Activated CD8-positive, alpha-beta T cell treated with anti-CD3 and anti-CD28 coated beads, Interleukin-2, amount 10 ng/mL, durations not matched to agents 7 days and 5 days (primary cell): Measurements from ENCODE around the gene HOMER3. TPM values are rescaled to one million over a fixed set of nuclear protein-coding genes. Genes with fewer than 3 reads are reported as not detected.
"Not testable (repeated sequence)": the region's sequence is repeated elsewhere in the genome, so short reads cannot be mapped to it uniquely, and the experiment has no call there.

Experiments
- ATAC-seq: fragments of 150-1000 bp; cut with Tn5 transposase; one replicate; pipeline ENCODE4 v1.10.0; 2021; ENCODE audit warnings: moderate library complexity
- CTCF ChIA-PET: fragments of 350-600 bp; sonication (Branson Sonifier 250); formaldehyde crosslinking; loops from one replicate; lab custom pipeline; 2021; ENCODE audit warnings: antibody characterized with exemption; lab: Charles Lee
- POLR2A ChIA-PET: fragments of 350-600 bp; sonication (Branson Sonifier 250); formaldehyde crosslinking; loops from one replicate; lab custom pipeline; 2021; ENCODE audit warnings: antibody characterized with exemption; lab: Charles Lee
- DNase-seq: peaks from one replicate; pipeline ENCODE4 v3.0.0-alpha.2; 2020
- H3K27ac Mint-ChIP-seq: one replicate; pipeline ENCODE4 v1.8.0; 2021; ENCODE audit warnings: mild to moderate bottlenecking, mixed read lengths
- H3K27me3 Mint-ChIP-seq: one replicate; pipeline ENCODE4 v1.8.0; 2021; ENCODE audit warnings: low read depth, mixed read lengths
- H3K36me3 Mint-ChIP-seq: one replicate; pipeline ENCODE4 v1.8.0; 2021; ENCODE audit warnings: low read depth, mixed read lengths
- H3K4me1 Mint-ChIP-seq: one replicate; pipeline ENCODE4 v1.8.0; 2021; ENCODE audit warnings: low read depth, mixed read lengths
- H3K4me3 Mint-ChIP-seq: one replicate; pipeline ENCODE4 v1.8.0; 2021; ENCODE audit warnings: mild to moderate bottlenecking, mixed read lengths
- H3K9me3 Mint-ChIP-seq: one replicate; pipeline ENCODE4 v1.8.0; 2022; ENCODE audit warnings: mixed read lengths; ENCODE audit not compliant: insufficient read depth
- total RNA-seq, 2 experiments: library from RNA; stranded (reverse); gene quantifications; one replicate each; pipeline ENCODE4 v1.2.3, GENCODE V29; 2021

HOMER3 gene
- total RNA-seq, 2 experiments from 2014 or later, result not detected

DNA sequence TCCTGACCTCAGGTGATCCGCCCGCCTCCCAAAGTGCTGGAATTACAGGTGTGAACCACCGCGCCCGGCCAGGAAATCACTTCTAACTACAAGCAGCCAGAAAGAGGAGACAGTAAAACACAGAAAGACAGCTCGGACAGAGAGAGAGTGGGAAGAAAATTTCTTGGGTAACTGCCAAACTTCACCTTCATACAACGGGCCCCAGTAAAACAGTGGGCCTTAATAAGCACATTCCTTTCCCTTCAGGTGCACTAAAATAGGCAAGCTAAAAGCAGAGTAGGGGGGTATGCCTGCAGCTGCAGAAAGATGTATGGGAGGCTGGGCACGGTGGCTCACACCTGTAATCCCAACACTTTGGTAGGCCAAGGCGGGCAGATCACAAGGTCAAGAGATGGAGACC, 23.4 kb downstream of the HOMER3 start:
- Mint-ChIP-seq H3K4me3 (peak overlapping the region; percentile 64), H3K36me3 (peaks cover 25% of the 10 kb centered on the region), H3K4me1 (peaks cover 29% of the 10 kb centered on the region), H3K27ac (peak overlapping the region; percentile 44)
- DNase-seq, POLR2A ChIA-PET, H3K27me3 Mint-ChIP-seq, ATAC-seq, H3K9me3 Mint-ChIP-seq: not testable (repeated sequence)
- CTCF ChIA-PET, result interaction anchor here (1.5 kb wide), 1 partner anchor 71 kb away, joined by 4 read pairs; no protein-coding TSS in a partner anchor

- H3K27ac Mint-ChIP-seq, result peak overlapping the region; percentile 15
- peaks cover 21% of the 10 kb centered on the region for H3K36me3 Mint-ChIP-seq
Measured at GRCh38 chr19:18915639-18916038, 25.4 kb downstream of the HOMER3 start.

GRCh38 chr19:18913466-18913865, 27.6 kb downstream of the HOMER3 start:
- Mint-ChIP-seq H3K27me3 (no peaks in the 10 kb centered on the region), H3K27ac (no peak overlapping the region), H3K4me3 (no peak overlapping the region), H3K36me3 (peaks cover 25% of the 10 kb centered on the region), H3K9me3 (no peaks in the 10 kb centered on the region), H3K4me1 (peaks cover 12% of the 10 kb centered on the region)
- CTCF ChIA-PET, result no interaction called here
- POLR2A ChIA-PET, result no interaction called here
- ATAC-seq (no peak), DNase-seq (no peak)

More at GRCh38 chr19:18915639-18916038, 25.4 kb downstream of the HOMER3 start:
- no peaks in the 10 kb centered on the region for H3K27me3 Mint-ChIP-seq
- DNase-seq, result peak; percentile 57
- H3K9me3 Mint-ChIP-seq, result no peaks in the 10 kb centered on the region
- H3K4me1 Mint-ChIP-seq, result peaks cover 23% of the 10 kb centered on the region
- H3K4me3 Mint-ChIP-seq, result no peak overlapping the region
- CTCF ChIA-PET, result interaction anchor here (1.4 kb wide), 1 partner anchor 443 kb away, joined by 4 read pairs; no protein-coding TSS in a partner anchor
- ATAC-seq, result no peak
- POLR2A ChIA-PET, result no interaction called here

DNA sequence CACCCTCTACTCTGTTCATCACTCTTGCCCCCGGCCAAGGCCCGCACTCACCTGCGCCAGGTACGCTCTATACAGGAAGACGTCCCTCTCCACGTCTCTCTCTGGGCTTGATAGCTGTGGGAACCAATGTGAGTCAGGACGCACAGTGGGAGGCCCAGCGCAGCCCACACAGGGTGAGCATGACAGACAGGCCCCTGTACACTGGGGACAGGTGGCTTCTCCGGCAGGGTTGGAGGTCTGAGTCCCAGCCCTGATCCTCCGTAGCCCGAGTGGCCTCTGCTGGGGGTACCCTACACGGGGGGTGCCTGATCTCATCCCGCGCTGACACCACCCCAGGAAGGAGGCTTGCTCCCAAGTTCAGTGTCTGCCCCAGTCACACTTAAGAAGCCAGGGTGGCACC, 28.1 kb downstream of the HOMER3 start:
- Mint-ChIP-seq H3K4me1 (peaks cover 12% of the 10 kb centered on the region), H3K4me3 (no peak overlapping the region), H3K27ac (no peak overlapping the region), H3K36me3 (peaks cover 25% of the 10 kb centered on the region), H3K27me3 (no peaks in the 10 kb centered on the region), H3K9me3 (no peaks in the 10 kb centered on the region)
- no peak for ATAC-seq
- ChIA-PET POLR2A (no interaction called here), CTCF (no interaction called here)
- DNase-seq, result no peak

GRCh38 chr19:18910801-18911436, 30.1 kb downstream of the HOMER3 start:
- Mint-ChIP-seq H3K36me3 (peaks cover 23% of the 10 kb centered on the region), H3K27ac (no peak overlapping the region), H3K27me3 (no peaks in the 10 kb centered on the region), H3K4me3 (no peak overlapping the region), H3K4me1 (peaks cover 4% of the 10 kb centered on the region), H3K9me3 (no peaks in the 10 kb centered on the region)
- ChIA-PET CTCF (no interaction called here), POLR2A (interaction anchor here (0.6 kb wide), 1 partner anchor 8 kb away, joined by 3 read pairs; the partner anchor contains the start of genes COPE and DDX49)
- no peak for ATAC-seq
- no peak for DNase-seq

DNA sequence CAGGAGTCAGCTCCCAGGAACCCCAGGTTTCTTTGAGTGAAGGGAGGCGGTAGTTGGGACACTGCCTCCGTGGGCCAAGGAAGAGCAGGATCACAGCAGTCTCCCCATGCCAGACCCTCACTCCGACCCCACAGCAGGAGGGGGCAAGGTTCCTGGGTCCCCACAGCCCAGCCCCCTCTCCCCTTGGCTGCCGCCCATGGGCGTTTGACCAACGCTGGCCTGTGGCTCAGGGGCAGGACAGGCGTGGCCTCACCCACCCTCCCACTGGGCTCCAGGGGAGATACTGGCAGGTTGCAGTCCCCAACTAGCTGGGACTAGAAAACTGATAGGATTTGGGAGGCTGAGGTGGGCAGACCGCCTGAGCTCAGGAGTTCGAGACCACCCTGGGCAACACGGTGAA, 31.0 kb downstream of the HOMER3 start:
- DNase-seq (no peak), ATAC-seq (no peak)
- H3K27me3 Mint-ChIP-seq, result no peaks in the 10 kb centered on the region
- no peak overlapping the region for H3K4me3 Mint-ChIP-seq
- ChIA-PET POLR2A (no interaction called here), CTCF (no interaction called here)
- H3K9me3 Mint-ChIP-seq, result no peaks in the 10 kb centered on the region
- no peak overlapping the region for H3K27ac Mint-ChIP-seq
- no peaks in the 10 kb centered on the region for H3K4me1 Mint-ChIP-seq
- peaks cover 20% of the 10 kb centered on the region for H3K36me3 Mint-ChIP-seq

DNA sequence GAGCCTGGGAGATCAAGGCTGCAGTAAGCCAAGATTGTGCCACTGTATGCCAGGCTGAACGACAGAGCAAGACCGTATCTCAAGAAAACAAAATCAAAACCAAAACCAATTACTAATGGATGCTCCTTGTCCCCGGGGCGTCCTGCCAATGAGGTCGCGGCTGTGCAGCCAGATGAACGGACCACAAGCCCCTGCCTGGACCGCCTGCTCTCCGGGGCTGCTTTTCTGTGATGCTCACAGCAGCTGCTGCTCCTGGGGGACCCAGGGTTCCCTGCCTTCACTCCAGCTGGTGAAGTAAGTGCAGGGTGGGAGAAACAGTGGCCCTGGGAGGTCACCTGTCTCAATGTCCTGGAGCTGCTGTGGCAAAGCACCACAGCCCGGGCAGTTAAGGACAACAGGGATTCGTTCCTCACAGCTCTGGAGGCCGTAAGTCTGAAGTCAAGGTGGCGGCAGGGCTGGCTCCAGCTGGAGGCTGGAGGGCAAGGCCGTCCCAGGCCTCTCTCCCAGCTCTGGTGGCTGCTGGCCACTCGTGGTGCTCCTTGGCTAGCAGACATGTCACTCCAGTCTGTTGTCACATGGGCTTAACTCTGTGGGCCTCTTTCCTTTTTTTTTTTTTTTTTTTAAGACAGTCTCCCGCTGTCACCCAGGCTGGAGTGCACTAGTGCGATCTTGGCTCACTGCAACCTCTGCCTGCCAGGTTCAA, 31.9 kb downstream of the HOMER3 start:
- H3K4me3 Mint-ChIP-seq, result no peak overlapping the region
- no peaks in the 10 kb centered on the region for H3K9me3 Mint-ChIP-seq
- H3K27me3 Mint-ChIP-seq, result no peaks in the 10 kb centered on the region
- ATAC-seq (no peak), DNase-seq (no peak)
- H3K4me1 Mint-ChIP-seq, result no peaks in the 10 kb centered on the region
- ChIA-PET CTCF (no interaction called here), POLR2A (interaction anchor here (1.9 kb wide), 1 partner anchor 10 kb away, joined by 6 read pairs; the partner anchor contains the start of genes COPE and DDX49)
- H3K36me3 Mint-ChIP-seq, result peaks cover 21% of the 10 kb centered on the region
- H3K27ac Mint-ChIP-seq, result no peak overlapping the region

DNA sequence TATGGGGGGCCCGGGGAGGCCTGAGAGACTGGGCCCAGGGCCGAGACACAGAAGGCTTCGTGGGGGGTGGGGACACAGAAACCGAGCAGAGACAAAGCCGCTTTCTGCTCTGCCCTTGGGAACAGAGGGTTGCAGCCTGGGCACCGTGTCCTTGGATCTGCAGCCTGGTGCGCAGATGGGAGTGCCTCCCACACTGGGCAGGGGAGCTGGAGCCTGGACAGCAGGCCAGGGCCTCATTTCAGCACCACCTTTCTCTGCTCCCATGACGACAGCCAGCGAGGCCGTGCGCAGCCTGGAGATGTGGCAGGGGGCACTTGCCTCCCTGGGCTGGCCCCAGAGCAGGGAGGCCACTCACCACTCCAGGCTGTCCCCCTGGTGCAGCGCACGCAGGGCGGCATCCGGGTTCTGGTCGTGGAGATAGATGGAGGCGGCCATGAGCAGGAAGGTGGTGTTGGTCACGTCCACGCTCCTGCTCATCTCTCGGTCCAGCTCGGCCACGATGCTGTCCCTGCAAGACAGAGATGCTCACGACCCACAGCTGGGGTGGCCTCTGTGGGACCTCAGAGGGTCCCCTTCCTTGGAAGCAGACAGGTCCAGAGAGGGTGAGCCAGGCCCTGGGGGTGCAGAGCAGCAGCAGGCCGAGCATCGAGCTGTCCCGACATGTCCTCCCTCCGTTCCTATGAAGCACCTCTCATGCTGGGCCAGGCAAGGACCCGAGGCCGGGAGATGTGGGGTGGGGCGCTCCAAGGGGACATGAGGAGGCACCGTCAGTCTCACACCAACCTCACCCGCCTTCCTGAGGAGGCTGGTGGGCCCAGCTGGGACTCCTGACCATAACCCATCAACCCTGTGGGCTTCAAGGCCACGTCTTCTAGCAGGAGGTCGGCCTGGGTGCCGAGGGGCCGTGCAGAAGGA, 34.2 kb downstream of the HOMER3 start:
- ATAC-seq (no peak), DNase-seq (no peak)
- Mint-ChIP-seq H3K9me3 (no peaks in the 10 kb centered on the region), H3K4me1 (no peaks in the 10 kb centered on the region), H3K27ac (no peak overlapping the region), H3K27me3 (no peaks in the 10 kb centered on the region), H3K4me3 (no peak overlapping the region), H3K36me3 (peaks cover 10% of the 10 kb centered on the region)
- CTCF ChIA-PET, result no interaction called here
- POLR2A ChIA-PET, result no interaction called here

GRCh38 chr19:18905513-18906236, 35.3 kb downstream of the HOMER3 start:
- H3K9me3 Mint-ChIP-seq, result no peaks in the 10 kb centered on the region
- H3K27ac Mint-ChIP-seq, result no peak overlapping the region
- H3K4me3 Mint-ChIP-seq, result no peak overlapping the region
- DNase-seq (no peak), ATAC-seq (no peak)
- no peaks in the 10 kb centered on the region for H3K4me1 Mint-ChIP-seq
- ChIA-PET POLR2A (no interaction called here), CTCF (no interaction called here)
- H3K27me3 Mint-ChIP-seq, result no peaks in the 10 kb centered on the region
- peaks cover 17% of the 10 kb centered on the region for H3K36me3 Mint-ChIP-seq

GRCh38 chr19:18905058-18905456, 36.0 kb downstream of the HOMER3 start:
- ATAC-seq (no peak), DNase-seq (no peak)
- Mint-ChIP-seq H3K36me3 (peaks cover 17% of the 10 kb centered on the region), H3K27ac (no peak overlapping the region), H3K4me1 (no peaks in the 10 kb centered on the region), H3K27me3 (no peaks in the 10 kb centered on the region), H3K9me3 (no peaks in the 10 kb centered on the region), H3K4me3 (no peak overlapping the region)
- CTCF ChIA-PET, result no interaction called here
- POLR2A ChIA-PET, result no interaction called here

DNA sequence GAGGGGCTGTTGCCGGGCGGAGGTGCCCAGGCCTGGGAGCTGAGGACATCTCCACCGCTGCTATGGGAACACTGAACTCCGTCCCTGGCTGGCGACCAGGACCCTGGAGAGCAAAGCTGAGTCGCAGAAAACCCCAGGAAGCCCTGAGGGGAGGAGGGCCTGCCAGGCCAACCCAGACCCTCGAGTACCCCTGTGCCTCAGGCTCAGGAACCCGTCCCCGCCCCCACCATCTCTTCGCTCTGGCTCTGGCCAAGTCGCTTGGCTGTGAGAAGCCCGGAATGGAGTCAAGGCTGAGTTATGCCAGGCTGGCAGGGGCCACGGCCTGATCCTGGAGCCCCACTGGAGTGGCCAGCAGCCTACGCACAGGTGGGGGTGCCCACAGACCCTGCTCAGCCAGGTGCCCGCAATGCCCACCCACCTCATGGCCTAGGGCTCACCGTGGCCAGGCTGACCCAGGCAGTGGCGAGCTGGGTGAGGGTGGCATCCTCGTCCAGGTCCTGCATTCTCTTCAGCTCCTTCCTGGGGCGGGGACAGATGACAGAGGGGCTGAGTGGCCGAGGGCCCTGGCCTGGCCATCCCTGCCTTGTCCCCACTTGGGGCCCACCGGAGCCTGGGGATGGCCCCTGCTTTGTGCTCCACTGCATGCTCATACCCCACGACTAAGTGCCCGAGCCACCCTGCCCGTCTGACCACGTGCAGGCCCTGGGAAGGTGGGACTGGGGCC, 36.5 kb downstream of the HOMER3 start:
- DNase-seq (no peak), ATAC-seq (no peak)
- Mint-ChIP-seq H3K4me1 (no peaks in the 10 kb centered on the region), H3K4me3 (no peak overlapping the region), H3K27me3 (no peaks in the 10 kb centered on the region), H3K36me3 (peaks cover 14% of the 10 kb centered on the region), H3K9me3 (no peaks in the 10 kb centered on the region), H3K27ac (no peak overlapping the region)
- ChIA-PET CTCF (no interaction called here), POLR2A (no interaction called here)
